ENCODE measurements around the gene CD53. TPM values are rescaled to one million over a fixed set of nuclear protein-coding genes. Genes with fewer than 3 reads are reported as not detected.

CD53 gene
- total RNA-seq, 1 donor from 2014 or later, result not detected

- peaks cover 15% of the 10 kb centered on the region for H3K4me1 Mint-ChIP-seq (ENCODE audit: low read depth)
- no peak overlapping the region for H3K4me3 Mint-ChIP-seq (ENCODE audit: low read depth)
- no peak for TF ChIP-seq CTCF (IDR thresholded peaks at IDR 0.05; ENCODE audit: unreplicated experiment)
- peaks cover 24% of the 10 kb centered on the region for H3K9me3 Mint-ChIP-seq (ENCODE audit: low read depth)
- H3K36me3 Mint-ChIP-seq (ENCODE audit: insufficient read depth), result no peaks in the 10 kb centered on the region
- no peaks in the 10 kb centered on the region for H3K27me3 Mint-ChIP-seq
- DNase-seq (ENCODE audit: low spot score, unreplicated experiment), result no peak
- H3K27ac Mint-ChIP-seq, result no peak overlapping the region
These were observed 4.4 kb downstream of the CD53 start for GRCh38 chr1:110877364-110877763.

GRCh38 chr1:110877776-110878175, 4.8 kb downstream of the CD53 start:
- no peak for TF ChIP-seq CTCF (IDR thresholded peaks at IDR 0.05; ENCODE audit: unreplicated experiment)
- Mint-ChIP-seq H3K4me1 (ENCODE audit: low read depth) (peaks cover 15% of the 10 kb centered on the region), H3K36me3 (ENCODE audit: insufficient read depth) (no peaks in the 10 kb centered on the region)

GRCh38 chr1:110878591-110878990, 5.6 kb downstream of the CD53 start:
- no peak overlapping the region for H3K4me3 Mint-ChIP-seq (ENCODE audit: low read depth)

More at GRCh38 chr1:110877776-110878175, 4.8 kb downstream of the CD53 start:
- Mint-ChIP-seq H3K9me3 (ENCODE audit: low read depth) (peaks cover 20% of the 10 kb centered on the region), H3K27ac (no peak overlapping the region), H3K4me3 (ENCODE audit: low read depth) (no peak overlapping the region), H3K27me3 (no peaks in the 10 kb centered on the region)
- no peak for DNase-seq (ENCODE audit: low spot score, unreplicated experiment)

GRCh38 chr1:110878993-110879392, 6.0 kb downstream of the CD53 start:
- Mint-ChIP-seq H3K27ac (no peak overlapping the region), H3K36me3 (ENCODE audit: insufficient read depth) (no peaks in the 10 kb centered on the region), H3K4me1 (ENCODE audit: low read depth) (peaks cover 16% of the 10 kb centered on the region), H3K4me3 (ENCODE audit: low read depth) (no peak overlapping the region), H3K9me3 (ENCODE audit: low read depth) (peaks cover 14% of the 10 kb centered on the region), H3K27me3 (no peaks in the 10 kb centered on the region)
- DNase-seq (ENCODE audit: low spot score, unreplicated experiment), result no peak
- no peak for TF ChIP-seq CTCF (IDR thresholded peaks at IDR 0.05; ENCODE audit: unreplicated experiment)

More at GRCh38 chr1:110878591-110878990, 5.6 kb downstream of the CD53 start:
- Mint-ChIP-seq H3K4me1 (ENCODE audit: low read depth) (peaks cover 15% of the 10 kb centered on the region), H3K36me3 (ENCODE audit: insufficient read depth) (no peaks in the 10 kb centered on the region), H3K9me3 (ENCODE audit: low read depth) (peaks cover 14% of the 10 kb centered on the region), H3K27ac (no peak overlapping the region), H3K27me3 (no peaks in the 10 kb centered on the region)
- no peak for DNase-seq (ENCODE audit: low spot score, unreplicated experiment)
- TF ChIP-seq CTCF (IDR thresholded peaks at IDR 0.05; ENCODE audit: unreplicated experiment), result no peak

- Mint-ChIP-seq H3K9me3 (ENCODE audit: low read depth) (peaks cover 15% of the 10 kb centered on the region), H3K27ac (no peak overlapping the region), H3K27me3 (no peaks in the 10 kb centered on the region), H3K4me1 (ENCODE audit: low read depth) (peaks cover 16% of the 10 kb centered on the region), H3K4me3 (ENCODE audit: low read depth) (no peak overlapping the region), H3K36me3 (ENCODE audit: insufficient read depth) (no peaks in the 10 kb centered on the region)
- TF ChIP-seq CTCF (IDR thresholded peaks at IDR 0.05; ENCODE audit: unreplicated experiment), result no peak
- DNase-seq (ENCODE audit: low spot score, unreplicated experiment), result no peak
These were observed 7.0 kb downstream of the CD53 start for GRCh38 chr1:110879758-110880606.
